Measurements from ENCODE around the gene STAG1. TPM values are rescaled to one million over a fixed set of nuclear protein-coding genes. Genes with fewer than 3 reads are reported as not detected.
"Not testable (repeated sequence)": the region's sequence is repeated elsewhere in the genome, so short reads cannot be mapped to it uniquely, and the experiment has no call there.

STAG1 gene
- total RNA-seq, 1 experiment from 2014 or later, result 31.6 TPM

DNA sequence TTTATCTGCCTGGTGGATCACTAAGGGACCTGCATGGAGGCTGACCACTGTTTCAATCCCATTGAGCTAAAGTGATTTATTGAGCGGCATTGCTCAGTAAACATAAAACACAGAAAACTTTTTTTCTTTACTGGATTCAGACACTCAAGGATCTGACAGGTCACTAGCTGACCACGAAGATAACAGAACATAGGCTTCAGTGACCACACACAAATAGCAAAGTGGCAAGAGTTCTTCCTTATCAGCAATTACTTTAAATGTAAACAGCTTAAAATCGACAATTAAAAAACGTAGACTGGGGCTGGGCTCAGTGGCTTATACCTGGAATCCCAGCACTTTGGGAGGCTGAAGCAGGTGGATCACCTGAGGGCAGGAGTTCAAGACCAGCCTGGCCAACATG is 48.7 kb downstream of the STAG1 start:
- DNase-seq (ENCODE audit: low read depth), result peak; percentile 78

DNA sequence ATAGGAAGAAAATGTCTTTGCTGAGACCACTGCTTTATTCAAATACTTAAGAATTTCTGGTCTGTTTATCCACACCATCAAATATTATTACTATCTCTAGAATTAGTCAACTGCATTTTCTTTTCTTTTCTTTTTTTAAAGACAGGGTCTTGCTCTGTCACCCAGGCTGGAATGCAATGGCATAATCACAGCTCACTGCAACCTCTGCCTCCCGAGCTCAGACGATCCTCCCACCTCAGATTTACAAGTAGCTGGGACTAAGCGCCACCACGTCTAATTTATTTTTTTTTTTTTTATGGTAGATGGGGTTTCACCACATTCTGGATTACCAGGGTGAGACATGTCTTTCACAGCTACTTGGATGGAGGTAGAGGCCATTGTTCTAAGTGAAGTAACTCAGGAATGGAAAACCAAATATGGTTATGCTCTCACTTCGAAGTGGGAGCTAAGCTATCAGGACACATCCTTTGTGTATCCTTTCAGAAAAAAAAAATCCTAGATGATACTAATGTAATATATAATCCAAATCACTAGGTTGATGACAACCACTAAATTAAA is 52.8 kb downstream of the STAG1 start:
- DNase-seq (ENCODE audit: low read depth), result peak; percentile 20

DNA sequence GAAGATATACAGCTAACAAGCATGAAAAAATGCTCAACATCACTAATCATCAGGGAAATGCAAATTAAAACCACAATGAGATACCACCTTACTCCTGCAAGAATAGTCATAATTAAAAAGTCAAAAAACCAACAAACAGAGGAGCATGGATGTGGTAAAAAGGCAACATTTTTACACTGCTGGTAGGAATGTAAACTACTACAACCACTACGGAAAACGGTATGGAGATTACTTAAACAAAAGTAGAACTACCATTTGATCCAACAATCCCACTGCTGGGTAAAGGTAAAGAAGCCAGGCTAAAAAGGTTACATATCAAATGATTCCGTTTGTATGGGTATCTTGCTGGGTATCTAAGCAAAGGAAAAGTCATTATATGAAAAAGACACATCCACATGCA is 53.8 kb downstream of the STAG1 start:
- peak; percentile 27 for DNase-seq (ENCODE audit: low read depth)

DNA sequence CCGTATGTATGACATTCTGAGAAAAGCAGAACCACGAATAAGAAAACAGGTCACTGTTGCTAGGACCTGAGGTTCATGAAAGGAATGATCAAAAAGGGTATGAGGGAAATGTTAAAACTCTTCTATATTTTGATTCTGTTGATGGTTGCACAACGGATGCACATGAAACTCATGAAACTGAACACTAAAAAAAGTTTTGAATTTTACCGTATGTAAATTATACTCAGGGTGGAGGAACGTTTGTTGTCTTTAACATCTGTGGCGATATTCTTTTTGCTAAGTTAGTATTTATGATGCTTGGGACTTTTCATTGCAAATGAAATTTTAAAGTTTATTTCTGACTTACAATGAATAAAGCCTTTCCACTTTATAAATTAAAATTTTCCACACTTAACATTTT is 55.4 kb downstream of the STAG1 start:
- DNase-seq (ENCODE audit: low read depth), result no peak

DNA sequence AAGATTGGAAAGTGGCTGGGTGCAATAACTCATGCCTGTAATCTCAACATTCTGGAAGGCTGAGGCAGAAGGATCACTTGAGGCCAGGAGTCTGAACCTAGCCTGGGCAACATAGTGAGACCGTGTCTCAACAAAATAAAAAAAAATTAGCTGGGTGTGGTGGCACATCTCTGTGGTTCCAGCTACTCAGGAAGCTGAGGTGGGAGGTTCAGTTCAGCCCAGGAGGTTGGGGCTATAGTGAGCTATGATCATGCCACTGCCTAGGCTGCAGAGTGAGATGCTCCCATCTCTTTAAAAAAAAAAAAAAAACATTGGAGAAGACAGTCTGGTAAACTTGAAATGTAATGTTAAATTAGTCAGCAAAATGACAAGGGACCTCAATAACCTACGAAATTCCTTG is 57.9 kb downstream of the STAG1 start:
- no peak for DNase-seq (ENCODE audit: low read depth)

DNA sequence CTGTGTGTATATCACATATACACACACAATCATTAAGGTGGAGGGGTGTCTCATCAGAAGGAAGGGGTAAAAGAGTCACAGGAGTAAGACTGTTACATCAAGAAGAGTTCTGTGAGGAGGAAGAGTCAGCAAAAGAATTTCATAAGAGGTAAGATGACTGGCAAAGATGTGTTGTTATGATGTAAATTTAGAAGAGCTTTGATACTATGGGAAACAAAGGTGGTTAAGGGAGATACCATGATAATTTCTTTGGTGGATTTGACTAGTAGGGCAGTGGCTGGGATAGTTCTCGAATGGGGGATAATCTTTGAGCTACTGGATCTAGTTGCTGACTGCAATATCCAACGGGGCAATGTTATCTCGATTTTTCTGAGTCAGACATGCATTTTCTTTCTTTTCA is 61.6 kb downstream of the STAG1 start:
- no peak for DNase-seq (ENCODE audit: low read depth)

DNA sequence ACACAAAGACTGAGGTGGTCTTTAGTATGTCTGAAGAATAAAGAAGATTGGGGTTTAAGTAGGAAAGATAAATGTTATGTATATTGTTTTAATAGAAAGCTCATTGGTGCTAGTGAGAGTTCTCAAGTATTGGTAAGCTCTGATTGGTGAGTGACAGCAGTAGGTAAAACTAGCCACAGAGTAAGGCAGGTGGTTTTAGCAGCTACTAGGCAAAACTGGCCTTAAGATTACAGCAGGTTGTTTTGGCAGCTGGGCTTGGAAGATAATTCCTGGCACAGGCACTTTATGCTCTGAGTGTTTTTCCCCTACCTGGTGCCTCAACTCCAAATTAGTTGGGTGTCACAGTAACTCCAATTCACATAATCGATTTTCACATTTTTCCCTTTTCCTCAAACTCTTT is 66.3 kb downstream of the STAG1 start:
- DNase-seq (ENCODE audit: low read depth), result no peak

DNA sequence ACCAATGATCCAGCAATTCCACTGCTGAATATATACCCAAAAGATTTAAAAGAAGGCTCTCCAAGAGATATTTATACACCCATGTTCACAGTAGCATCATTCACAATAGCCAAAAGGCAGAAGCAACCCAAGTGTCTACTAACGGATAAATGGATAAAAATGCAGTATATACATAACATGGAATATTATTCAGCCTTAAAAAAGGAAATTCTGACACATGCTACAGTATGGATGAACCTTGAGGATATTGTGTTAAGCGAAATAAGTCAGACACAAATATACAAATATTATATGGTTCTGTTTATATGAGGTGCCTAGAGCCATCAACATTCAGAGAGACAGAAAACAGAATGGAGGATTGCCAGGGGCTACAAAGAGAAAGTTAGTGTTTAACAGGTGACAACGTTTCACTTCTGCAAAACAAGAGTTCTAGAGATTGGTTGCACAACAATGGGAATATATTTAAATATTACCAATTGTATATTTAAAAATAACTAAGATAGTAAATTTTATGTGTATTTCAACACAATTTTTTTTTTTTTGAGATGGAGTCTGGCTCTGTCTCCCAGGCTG is 69.4 kb downstream of the STAG1 start:
- DNase-seq (ENCODE audit: low read depth), result no peak

DNA sequence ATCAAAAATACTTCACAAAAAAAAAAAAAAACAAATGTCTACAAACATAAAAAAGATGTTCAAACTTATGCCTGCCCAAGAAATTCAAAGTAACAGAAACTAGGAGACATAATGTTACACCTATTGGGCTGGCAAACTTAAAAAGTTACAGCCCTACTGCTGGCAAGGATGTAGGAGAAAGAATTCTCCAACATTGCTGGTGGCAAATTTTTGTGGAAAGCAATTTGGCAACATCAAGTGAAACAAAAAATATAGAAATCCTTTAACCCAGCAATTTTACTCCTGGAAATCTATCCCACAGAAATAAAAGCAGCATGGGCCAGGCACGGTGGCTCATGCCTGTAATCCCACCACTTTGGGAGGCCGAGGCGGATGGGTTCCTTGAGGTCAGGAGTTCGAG is 73.2 kb downstream of the STAG1 start:
- DNase-seq (ENCODE audit: low read depth), result peak; percentile 65

DNA sequence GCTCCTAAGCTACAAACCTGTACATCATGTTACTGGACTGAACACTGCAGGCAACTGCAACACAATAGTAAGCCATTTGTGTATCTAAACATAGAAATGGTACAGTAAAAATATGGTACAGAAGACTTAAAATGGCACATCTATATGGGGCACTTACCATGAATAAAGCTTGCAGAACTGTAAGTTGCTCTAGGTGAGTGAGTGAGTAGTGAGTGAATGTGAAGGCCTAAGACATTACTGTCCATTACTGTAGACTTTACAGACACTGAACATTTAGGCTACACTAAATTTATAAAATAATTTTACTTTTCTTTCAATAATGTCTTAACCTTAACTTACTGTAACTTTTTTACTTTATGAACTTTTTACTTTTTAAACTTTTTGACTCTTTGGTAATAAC is 76.2 kb downstream of the STAG1 start:
- DNase-seq (ENCODE audit: low read depth), result no peak

DNA sequence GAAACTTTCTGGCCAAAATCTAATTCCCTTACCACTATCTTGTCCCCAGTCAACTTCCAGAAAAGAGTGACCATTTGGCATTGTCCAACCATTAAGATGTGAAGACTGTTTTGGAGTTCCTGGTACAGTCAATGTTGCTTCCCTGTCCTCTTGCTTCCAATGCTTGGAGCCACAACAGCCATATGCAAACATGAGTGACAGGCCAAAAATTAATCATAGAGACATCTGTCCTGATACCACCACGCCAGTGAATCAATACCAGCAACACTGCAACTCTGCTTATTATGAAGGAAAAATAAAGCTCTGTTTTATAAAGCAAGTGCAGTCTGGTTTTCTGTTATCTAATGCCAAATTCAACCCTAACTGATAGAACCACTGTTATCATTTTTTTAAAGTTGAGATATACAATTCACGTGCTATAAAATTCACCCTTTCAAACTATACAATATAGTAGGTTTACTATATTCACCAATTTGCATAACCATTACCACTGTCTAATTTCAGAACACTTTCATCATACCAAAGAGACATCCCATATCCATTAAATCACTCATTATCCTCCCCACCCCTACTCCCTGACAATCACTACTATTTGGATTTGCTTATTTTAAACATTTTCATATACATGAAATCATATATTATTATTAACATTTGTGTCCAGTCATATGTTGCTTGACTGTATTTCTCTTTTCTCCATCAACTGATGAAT is 76.9 kb downstream of the STAG1 start:
- no peak for DNase-seq (ENCODE audit: low read depth)

DNA sequence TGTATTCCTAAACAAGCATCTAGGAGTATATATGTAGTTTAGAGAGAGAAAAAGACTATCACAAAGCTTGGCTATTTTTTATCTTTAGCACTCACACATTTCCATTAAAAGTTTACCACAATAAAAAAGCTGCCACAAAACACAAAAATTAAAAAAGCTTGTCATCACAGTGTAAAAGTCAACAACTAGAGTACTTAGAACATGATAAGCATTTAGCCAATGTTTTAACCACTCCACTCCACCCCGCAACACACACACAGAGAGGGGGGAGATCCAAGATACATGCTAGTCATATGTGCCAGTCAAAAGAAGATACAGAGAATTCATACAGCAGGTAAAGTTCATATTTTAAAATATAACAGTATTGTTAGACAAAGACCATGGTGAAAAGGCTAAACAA is 79.7 kb downstream of the STAG1 start:
- no peak for DNase-seq (ENCODE audit: low read depth)

DNA sequence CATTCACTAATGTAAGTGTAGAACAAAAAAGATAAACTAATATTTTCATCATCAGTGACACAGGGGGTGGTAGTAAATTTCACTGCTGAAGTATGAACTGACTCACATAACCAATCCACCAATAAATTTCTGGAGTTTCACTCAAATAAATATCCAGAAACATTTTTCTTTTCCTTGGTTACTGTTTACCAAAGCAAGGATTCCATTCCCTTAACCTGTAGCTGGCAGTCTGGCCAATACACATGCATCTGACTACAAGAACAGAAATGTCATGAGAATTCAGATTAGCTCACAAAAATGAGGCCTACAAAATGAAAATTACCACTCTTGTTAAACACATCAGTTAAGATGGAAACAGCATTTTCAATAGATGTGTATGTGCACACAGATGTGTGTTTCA is 80.3 kb downstream of the STAG1 start:
- DNase-seq (ENCODE audit: low read depth), result peak; percentile 80

DNA sequence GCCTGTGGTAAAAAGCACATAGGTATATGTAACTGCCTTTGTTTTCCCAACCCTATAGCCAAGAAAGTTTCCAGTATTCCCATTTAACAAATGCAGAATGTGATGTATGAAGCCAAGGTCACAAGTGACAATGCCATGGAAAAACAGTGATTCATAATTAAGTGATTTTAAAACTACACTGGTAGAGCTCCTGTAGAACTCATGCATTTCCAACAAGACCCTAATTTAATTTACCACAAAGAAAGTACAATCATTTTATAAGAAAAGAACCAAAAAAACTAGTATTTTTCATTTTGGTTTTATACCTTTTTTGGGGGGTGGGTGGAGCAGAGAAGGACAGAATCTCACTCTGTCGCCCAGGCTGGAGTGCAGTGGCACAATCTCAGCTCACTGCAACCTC is 82.0 kb downstream of the STAG1 start:
- DNase-seq (ENCODE audit: low read depth), result no peak

DNA sequence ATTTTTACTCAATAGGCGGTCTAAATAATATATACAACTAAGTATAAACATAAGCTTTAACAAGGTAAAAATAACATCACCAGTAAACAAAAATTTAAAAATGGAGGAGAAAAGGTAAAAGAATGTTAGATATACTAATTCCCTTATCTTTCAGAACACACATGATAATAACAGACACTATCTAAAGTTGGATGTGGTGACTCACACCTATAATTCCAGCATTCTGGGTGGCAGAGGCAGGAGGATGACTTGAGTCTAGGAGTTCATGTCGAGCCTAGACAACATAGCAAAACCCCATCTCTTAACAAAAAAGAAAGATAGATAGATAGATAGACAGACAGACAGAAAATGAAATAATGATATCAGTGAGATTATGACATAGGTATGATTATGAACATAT is 85.1 kb downstream of the STAG1 start:
- peak; percentile 65 for DNase-seq (ENCODE audit: low read depth)

DNA sequence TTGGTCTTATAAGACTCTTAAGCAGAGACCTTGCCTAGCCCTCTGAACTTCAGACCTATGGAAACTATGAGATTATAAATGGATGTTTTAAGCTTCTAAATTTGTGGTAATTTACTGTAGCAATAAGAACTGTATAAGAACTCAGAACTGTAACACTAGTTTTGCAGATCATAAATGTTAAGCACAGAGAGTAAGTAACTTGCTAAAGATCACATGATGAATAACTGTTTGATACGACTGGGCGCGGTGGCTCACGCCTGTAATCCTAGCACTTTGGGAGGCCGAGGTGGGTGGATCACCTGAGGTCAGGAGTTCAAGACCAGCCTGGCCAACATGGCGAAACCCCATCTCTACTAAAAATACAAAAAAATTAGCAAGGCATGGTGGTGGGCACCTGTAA is 85.9 kb downstream of the STAG1 start:
- DNase-seq (ENCODE audit: low read depth), result not testable (repeated sequence)

DNA sequence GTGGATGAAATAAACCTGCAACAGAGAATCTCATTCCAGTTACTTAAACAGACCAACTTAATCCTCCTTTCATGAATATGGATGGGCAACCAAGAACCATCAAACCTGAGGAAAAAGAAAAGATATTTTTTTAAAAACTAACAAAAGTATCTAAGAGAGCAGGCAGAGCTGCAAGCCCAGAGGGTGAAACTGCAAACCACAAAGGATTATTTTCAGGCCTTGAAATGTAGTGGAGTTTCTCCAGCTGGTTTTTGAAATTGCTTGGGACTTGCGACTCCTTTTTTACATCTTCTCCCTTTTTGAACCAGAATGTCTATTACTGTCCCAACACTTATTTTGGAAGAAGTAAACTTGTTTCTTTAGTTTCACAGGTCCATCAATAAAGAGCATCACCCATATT is 87.4 kb downstream of the STAG1 start:
- no peak for DNase-seq (ENCODE audit: low read depth)

DNA sequence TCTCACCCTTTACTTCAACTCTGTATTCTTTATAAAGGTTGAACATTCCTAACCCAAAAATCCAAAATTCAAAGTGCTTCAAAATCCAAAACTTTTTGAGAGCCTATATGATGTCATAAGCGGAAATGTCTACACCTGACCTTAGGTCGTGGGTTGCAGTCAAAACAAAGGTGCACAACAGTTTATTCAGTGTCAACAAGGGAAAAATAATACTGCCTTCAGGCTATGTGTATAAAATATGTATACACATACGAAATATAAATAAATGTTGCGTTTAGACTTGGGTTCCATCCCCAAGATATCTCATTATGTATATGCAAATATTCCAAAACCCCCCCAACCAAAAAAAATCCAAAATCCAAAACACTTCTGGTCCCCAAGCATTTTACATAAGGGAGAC is 90.9 kb downstream of the STAG1 start:
- no peak for DNase-seq (ENCODE audit: low read depth)

DNA sequence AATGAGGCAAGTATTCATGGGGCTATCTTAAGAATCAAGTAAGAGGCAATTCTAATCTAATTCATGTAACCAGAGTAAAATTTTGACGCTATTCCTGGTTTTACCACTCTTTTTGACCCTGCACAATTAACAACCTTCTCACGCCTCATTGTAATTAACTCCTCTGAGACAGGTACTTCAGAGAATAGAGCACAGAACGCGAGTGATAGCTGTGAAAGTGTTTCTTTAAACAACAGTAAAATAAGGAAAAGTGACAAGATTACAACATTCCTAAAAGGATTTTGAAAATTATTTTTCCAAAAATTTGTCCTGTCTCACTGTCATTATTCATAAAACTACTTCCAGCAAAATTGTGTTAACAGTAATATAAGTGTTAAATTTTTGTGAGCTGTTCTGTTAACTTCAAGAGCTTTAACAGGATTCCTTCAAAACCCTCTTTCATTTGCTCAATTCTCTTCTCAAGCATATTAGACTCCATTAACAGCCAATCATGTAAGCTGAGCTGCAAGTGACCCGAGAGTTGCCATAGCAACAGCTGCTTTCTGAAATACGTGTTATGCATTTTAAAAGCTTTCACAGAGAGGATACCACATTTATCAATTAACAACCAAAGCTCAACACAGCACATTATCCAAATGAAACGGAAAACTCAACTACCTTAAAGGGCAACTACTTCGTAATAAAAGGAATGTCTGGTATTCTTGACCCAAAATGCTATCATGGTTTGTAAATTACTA is 93.1 kb downstream of the STAG1 start:
- peak; percentile 44 for DNase-seq (ENCODE audit: low read depth)

DNA sequence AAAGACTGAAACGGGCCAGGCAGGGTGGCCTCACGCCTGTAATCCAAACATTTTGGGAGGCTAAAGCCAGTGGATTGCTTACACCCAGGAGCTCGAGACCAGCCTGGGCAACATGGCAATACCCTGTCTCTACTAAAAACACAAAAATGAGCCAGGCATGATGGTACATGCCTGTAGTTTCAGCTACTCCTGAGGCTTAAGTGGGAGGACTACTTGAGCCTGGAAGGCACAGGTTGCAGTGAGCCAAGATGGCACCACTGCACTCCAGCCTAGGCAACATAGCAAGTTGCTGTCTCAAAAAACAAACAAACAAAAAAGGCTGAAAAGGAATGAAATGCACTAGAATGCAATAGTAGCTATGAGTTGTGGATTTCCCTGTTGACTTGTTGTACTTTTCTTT is 94.7 kb downstream of the STAG1 start:
- no peak for DNase-seq (ENCODE audit: low read depth)

DNA sequence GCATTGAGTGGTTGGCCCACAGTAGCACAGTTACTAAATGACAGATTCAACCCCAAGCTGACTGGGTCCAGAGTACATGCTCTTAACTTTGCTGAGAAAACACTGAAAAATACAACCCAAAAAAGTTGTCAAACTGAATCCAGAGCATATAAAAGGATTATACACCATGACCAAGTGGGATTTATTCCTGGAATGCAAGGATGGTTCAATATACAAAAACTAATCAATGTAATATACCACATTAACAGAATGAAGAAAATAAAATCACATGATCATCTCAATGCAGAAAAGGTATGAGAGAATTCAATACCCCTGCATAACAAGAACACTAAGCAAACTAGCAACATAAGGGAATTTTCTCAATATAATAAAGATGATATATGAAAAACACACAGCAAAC is 98.5 kb downstream of the STAG1 start:
- no peak for DNase-seq (ENCODE audit: low read depth)

DNA sequence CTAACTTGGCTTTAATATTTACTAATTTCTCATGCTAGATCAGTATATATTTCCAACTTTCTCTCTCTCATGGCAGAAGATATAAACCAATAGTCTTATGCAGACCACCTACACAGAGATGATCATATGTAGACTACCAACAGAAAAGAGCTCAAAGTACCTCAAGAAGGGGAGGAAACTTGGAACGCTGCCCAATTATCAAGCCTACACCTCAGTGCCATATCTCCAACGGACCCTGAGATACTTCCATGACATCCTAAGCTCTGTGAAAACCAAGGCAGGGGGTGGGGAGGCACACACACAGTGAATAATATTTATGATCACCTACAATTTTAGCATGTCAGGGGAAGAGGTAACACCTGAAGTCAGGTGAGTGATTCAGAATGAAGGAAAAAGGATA is 100.6 kb downstream of the STAG1 start:
- no peak for DNase-seq (ENCODE audit: low read depth)

DNA sequence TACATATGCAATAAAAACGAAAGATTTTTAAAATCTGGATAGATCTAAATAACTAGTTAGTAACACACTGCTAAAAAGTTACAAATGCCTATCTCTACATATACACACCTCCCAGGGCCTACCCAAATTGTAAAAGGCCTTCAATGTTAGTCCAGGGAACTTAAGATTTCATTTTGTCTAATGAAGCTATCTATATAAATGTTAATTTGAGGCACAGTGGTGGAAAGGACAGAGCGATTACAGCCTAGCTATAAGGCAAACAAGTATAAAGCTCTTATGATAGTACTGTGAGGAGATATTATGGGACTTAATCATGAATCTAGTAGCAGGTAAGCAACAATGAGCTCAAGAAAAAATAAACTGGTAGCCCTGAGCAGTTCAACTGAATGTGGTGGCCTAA is 101.7 kb downstream of the STAG1 start:
- DNase-seq (ENCODE audit: low read depth), result no peak

Measured in M059J (cell line).